Measurements from ENCODE around the gene TSPAN18. TPM values are rescaled to one million over a fixed set of nuclear protein-coding genes. Genes with fewer than 3 reads are reported as not detected.

TSPAN18 gene
- total and polyA plus RNA-seq, 2 of the 4 experiments (the other 2 are of a cell fraction) = 0.36 to 1.1 TPM

- no peak for TF ChIP-seq BHLHE40 (IDR thresholded peaks at IDR 0.05; ENCODE audit: low read depth, low read length)
These were observed 27.0 kb upstream of the TSPAN18 start (continued) for GRCh38 chr11:44699497-44700408.

GRCh38 chr11:44701276-44701675 is 25.5 kb upstream of the TSPAN18 start:
- Histone ChIP-seq H3K18ac (ENCODE audit: low read depth, low read length) (no peak overlapping the region), H3K4me2 (ENCODE audit: low read depth, low read length) (no peak overlapping the region), H3K9ac (ENCODE audit: low read depth, low read length) (no peak overlapping the region), H2AK9ac (replicated peaks; ENCODE audit: low read depth, low read length, poor library complexity) (no peak overlapping the region), H3K56ac (ENCODE audit: extremely low read depth, insufficient read depth, low read length) (no peak overlapping the region), H4K91ac (ENCODE audit: insufficient read depth, low read depth, low read length) (no peak overlapping the region), H3K27ac (ENCODE audit: insufficient read depth, low read length) (no peak overlapping the region), H2BK15ac (ENCODE audit: low read depth, low read length) (no peak overlapping the region), H4K8ac (ENCODE audit: low read depth in 2 of 2, low read length in 2 of 2) (no peak overlapping the region), H3K4ac (ENCODE audit: low read depth, low read length) (no peak overlapping the region), H3K9me3 (ENCODE audit: control insufficient read depth, insufficient read depth, low read length) (peaks cover 9% of the 10 kb centered on the region), H2AFZ (replicated peaks; ENCODE audit: low read length, poor library complexity) (no peak overlapping the region), H3K4me1 (ENCODE audit: control insufficient read depth, insufficient read depth, low read length) (no peaks in the 10 kb centered on the region), H3K4me3 (ENCODE audit: insufficient read depth, low read depth, low read length) (no peak overlapping the region), H4K20me1 (ENCODE audit: insufficient read depth, low read length) (no peaks in the 10 kb centered on the region), H3K36me3 (ENCODE audit: control insufficient read depth, insufficient read depth, low read length) (no peaks in the 10 kb centered on the region), H3K79me1 (ENCODE audit: low read depth in 1 of 2, low read length in 2 of 2) (no peaks in the 10 kb centered on the region), H2BK20ac (ENCODE audit: low read depth, low read length) (no peak overlapping the region), H3K27me3 (ENCODE audit: control insufficient read depth, insufficient read depth, low read length) (peaks cover 28% of the 10 kb centered on the region), H2BK5ac (ENCODE audit: low read depth, low read length, poor library complexity, severe bottlenecking) (no peak overlapping the region), H3K23ac (ENCODE audit: low read depth, low read length) (no peak overlapping the region), H3K9me1 (ENCODE audit: insufficient read depth, low read length) (no peaks in the 10 kb centered on the region), H2BK120ac (ENCODE audit: low read depth, low read length) (no peak overlapping the region), H4K5ac (ENCODE audit: low read depth, low read length) (no peak overlapping the region), H3K14ac (replicated peaks; ENCODE audit: low read depth, low read length) (no peak overlapping the region), H2AK5ac (ENCODE audit: low read depth, low read length) (no peak overlapping the region)
- WGBS, 2 experiments (ENCODE audit: extremely low coverage in 2 of 2, insufficient read length in 1 of 2) = no CpG with 5 or more reads among the region's 2 CpGs
- DNase-seq = no peak
- ChIA-PET CTCF (no interaction called here), POLR2A (ENCODE audit: unreplicated experiment) (no interaction called here)
- dilution Hi-C loops (cut with HindIII; ENCODE audit: low sequenced_read_pairs, unreplicated experiment) (no loop called here), in situ Hi-C loops (cut with MboI; ENCODE audit: low sequenced_read_pairs) (no loop called here), intact Hi-C loops (cut with micrococcal nuclease) (no loop called here)
- no peak for ATAC-seq (ENCODE audit: low read depth)
- BruUV-seq (replicated peaks) = no TSS peak
- TF ChIP-seq MXI1 (IDR thresholded peaks at IDR 0.05; ENCODE audit: borderline replicate concordance, low read depth, low read length) = no peak
- TF ChIP-seq CHD1 (IDR thresholded peaks at IDR 0.05; ENCODE audit: low read depth, low read length) = no peak
- TF ChIP-seq FOS (IDR thresholded peaks at IDR 0.05; ENCODE audit: low read depth, low read length) = no peak

Measured in IMR-90 (cell line).